ENCODE measurements around the gene IQCF2. TPM values are rescaled to one million over a fixed set of nuclear protein-coding genes. Genes with fewer than 3 reads are reported as not detected.

The IQCF2 gene
- polyA plus RNA-seq, 1 donor from 2014 or later, result not detected

- no peak overlapping the region for H3K9ac ChIP-seq (ENCODE audit: low read length)
- TF ChIP-seq MXI1 (conservative IDR thresholded peaks at IDR 0.05; ENCODE audit: poor library complexity, severe bottlenecking), result no peak
- TF ChIP-seq SMC3 (conservative IDR thresholded peaks at IDR 0.05; ENCODE audit: poor library complexity), result no peak
- no peak for TF ChIP-seq POLR2AphosphoS5 (IDR thresholded peaks at IDR 0.05)
- no peak for TF ChIP-seq EP300 (conservative IDR thresholded peaks at IDR 0.05; ENCODE audit: poor library complexity, severe bottlenecking)
- TF ChIP-seq TAF1 (IDR thresholded peaks at IDR 0.05; ENCODE audit: low read depth), result no peak
- TF ChIP-seq EZH2 (IDR thresholded peaks at IDR 0.05; ENCODE audit: borderline replicate concordance, insufficient read depth, low read length, poor library complexity, severe bottlenecking), result no peak
- TF ChIP-seq, protein P1, sequence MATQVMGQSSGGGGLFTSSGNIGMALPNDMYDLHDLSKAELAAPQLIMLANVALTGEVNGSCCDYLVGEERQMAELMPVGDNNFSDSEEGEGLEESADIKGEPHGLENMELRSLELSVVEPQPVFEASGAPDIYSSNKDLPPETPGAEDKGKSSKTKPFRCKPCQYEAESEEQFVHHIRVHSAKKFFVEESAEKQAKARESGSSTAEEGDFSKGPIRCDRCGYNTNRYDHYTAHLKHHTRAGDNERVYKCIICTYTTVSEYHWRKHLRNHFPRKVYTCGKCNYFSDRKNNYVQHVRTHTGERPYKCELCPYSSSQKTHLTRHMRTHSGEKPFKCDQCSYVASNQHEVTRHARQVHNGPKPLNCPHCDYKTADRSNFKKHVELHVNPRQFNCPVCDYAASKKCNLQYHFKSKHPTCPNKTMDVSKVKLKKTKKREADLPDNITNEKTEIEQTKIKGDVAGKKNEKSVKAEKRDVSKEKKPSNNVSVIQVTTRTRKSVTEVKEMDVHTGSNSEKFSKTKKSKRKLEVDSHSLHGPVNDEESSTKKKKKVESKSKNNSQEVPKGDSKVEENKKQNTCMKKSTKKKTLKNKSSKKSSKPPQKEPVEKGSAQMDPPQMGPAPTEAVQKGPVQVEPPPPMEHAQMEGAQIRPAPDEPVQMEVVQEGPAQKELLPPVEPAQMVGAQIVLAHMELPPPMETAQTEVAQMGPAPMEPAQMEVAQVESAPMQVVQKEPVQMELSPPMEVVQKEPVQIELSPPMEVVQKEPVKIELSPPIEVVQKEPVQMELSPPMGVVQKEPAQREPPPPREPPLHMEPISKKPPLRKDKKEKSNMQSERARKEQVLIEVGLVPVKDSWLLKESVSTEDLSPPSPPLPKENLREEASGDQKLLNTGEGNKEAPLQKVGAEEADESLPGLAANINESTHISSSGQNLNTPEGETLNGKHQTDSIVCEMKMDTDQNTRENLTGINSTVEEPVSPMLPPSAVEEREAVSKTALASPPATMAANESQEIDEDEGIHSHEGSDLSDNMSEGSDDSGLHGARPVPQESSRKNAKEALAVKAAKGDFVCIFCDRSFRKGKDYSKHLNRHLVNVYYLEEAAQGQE (IDR thresholded peaks at IDR 0.05; ENCODE audit: borderline replicate concordance), result no peak
- TF ChIP-seq, protein P2, sequence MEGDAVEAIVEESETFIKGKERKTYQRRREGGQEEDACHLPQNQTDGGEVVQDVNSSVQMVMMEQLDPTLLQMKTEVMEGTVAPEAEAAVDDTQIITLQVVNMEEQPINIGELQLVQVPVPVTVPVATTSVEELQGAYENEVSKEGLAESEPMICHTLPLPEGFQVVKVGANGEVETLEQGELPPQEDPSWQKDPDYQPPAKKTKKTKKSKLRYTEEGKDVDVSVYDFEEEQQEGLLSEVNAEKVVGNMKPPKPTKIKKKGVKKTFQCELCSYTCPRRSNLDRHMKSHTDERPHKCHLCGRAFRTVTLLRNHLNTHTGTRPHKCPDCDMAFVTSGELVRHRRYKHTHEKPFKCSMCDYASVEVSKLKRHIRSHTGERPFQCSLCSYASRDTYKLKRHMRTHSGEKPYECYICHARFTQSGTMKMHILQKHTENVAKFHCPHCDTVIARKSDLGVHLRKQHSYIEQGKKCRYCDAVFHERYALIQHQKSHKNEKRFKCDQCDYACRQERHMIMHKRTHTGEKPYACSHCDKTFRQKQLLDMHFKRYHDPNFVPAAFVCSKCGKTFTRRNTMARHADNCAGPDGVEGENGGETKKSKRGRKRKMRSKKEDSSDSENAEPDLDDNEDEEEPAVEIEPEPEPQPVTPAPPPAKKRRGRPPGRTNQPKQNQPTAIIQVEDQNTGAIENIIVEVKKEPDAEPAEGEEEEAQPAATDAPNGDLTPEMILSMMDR (IDR thresholded peaks at IDR 0.05; ENCODE audit: poor library complexity, severe bottlenecking), result no peak
- no peak for TF ChIP-seq RAD21 (conservative IDR thresholded peaks at IDR 0.05)
Observed at GRCh38 chr3:51816723-51817122, 44.7 kb upstream of the IQCF2 start.

GRCh38 chr3:51817375-51817774 lies 44.0 kb upstream of the IQCF2 start:
- Histone ChIP-seq H3K9me2 (ENCODE audit: insufficient read depth, low read length) (no peaks in the 10 kb centered on the region), H3K79me2 (replicated peaks; ENCODE audit: insufficient read depth, low read length) (no peaks in the 10 kb centered on the region), H2AFZ (ENCODE audit: low read depth, low read length) (no peak overlapping the region), H3K4me2 (ENCODE audit: low read length) (no peak overlapping the region), H4K20me1 (ENCODE audit: insufficient read depth) (no peaks in the 10 kb centered on the region), H3K4me3 (ENCODE audit: low read length) (no peak overlapping the region), H3F3A (ENCODE audit: insufficient read depth, low read length, poor library complexity, severe bottlenecking) (no peaks in the 10 kb centered on the region), H3K27ac (ENCODE audit: low read length) (no peak overlapping the region), H3K36me3 (ENCODE audit: insufficient read depth, low read length) (no peaks in the 10 kb centered on the region), H3K27me3 (ENCODE audit: insufficient read depth, low read depth, low read length) (no peaks in the 10 kb centered on the region), H3K9ac (ENCODE audit: low read length) (no peak overlapping the region), H3K9me3 (ENCODE audit: low read length) (no peaks in the 10 kb centered on the region)
- TF ChIP-seq EP300 (conservative IDR thresholded peaks at IDR 0.05; ENCODE audit: poor library complexity, severe bottlenecking) (no peak), SMC3 (conservative IDR thresholded peaks at IDR 0.05; ENCODE audit: poor library complexity) (no peak), RAD21 (conservative IDR thresholded peaks at IDR 0.05) (no peak), EZH2 (IDR thresholded peaks at IDR 0.05; ENCODE audit: borderline replicate concordance, insufficient read depth, low read length, poor library complexity, severe bottlenecking) (no peak), MXI1 (conservative IDR thresholded peaks at IDR 0.05; ENCODE audit: poor library complexity, severe bottlenecking) (no peak), TAF1 (IDR thresholded peaks at IDR 0.05; ENCODE audit: low read depth) (no peak), POLR2AphosphoS5 (IDR thresholded peaks at IDR 0.05) (no peak)
- TF ChIP-seq, protein P2 (IDR thresholded peaks at IDR 0.05; ENCODE audit: poor library complexity, severe bottlenecking), result no peak

More at GRCh38 chr3:51816723-51817122, 44.7 kb upstream of the IQCF2 start:
- H3K4me3 ChIP-seq (ENCODE audit: low read length), result no peak overlapping the region
- H3K9me3 ChIP-seq (ENCODE audit: low read length), result no peaks in the 10 kb centered on the region
- no peaks in the 10 kb centered on the region for H3K9me2 ChIP-seq (ENCODE audit: insufficient read depth, low read length)
- H3K27me3 ChIP-seq (ENCODE audit: insufficient read depth, low read depth, low read length), result no peaks in the 10 kb centered on the region
- H3K4me2 ChIP-seq (ENCODE audit: low read length), result no peak overlapping the region
- H3K27ac ChIP-seq (ENCODE audit: low read length), result no peak overlapping the region
- H3F3A ChIP-seq (ENCODE audit: insufficient read depth, low read length, poor library complexity, severe bottlenecking), result no peaks in the 10 kb centered on the region
- no peaks in the 10 kb centered on the region for H4K20me1 ChIP-seq (ENCODE audit: insufficient read depth)
- no peaks in the 10 kb centered on the region for H3K36me3 ChIP-seq (ENCODE audit: insufficient read depth, low read length)
- H3K79me2 ChIP-seq (replicated peaks; ENCODE audit: insufficient read depth, low read length), result no peaks in the 10 kb centered on the region
- no peak overlapping the region for H2AFZ ChIP-seq (ENCODE audit: low read depth, low read length)
